ENCODE measurements around the gene ROGDI. TPM values are rescaled to one million over a fixed set of nuclear protein-coding genes. Genes with fewer than 3 reads are reported as not detected.

The ROGDI gene
- total and polyA plus RNA-seq, 12 donors: 44.1 to 148 (median 96.9) TPM

DNA sequence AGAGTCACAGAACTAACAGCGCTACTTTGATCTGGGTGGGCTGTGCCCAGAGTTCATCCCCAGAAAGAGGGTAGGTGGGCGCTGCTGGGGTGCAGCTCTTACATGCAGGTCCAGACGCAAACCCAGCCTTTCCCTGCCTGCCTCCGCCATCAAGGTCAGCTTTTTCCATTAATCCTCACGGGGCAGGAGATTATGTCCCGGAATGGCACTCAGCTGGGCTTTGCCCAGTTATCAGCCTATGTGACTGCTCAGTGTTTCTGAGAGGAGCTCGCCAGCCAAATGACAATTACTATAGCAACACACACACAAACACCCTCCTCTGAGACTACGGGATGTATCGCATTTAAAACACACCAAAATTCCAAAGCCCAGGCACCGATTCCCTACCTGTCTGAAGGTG is 24.5 kb upstream of the ROGDI start:
- TF ChIP-seq, protein P1, sequence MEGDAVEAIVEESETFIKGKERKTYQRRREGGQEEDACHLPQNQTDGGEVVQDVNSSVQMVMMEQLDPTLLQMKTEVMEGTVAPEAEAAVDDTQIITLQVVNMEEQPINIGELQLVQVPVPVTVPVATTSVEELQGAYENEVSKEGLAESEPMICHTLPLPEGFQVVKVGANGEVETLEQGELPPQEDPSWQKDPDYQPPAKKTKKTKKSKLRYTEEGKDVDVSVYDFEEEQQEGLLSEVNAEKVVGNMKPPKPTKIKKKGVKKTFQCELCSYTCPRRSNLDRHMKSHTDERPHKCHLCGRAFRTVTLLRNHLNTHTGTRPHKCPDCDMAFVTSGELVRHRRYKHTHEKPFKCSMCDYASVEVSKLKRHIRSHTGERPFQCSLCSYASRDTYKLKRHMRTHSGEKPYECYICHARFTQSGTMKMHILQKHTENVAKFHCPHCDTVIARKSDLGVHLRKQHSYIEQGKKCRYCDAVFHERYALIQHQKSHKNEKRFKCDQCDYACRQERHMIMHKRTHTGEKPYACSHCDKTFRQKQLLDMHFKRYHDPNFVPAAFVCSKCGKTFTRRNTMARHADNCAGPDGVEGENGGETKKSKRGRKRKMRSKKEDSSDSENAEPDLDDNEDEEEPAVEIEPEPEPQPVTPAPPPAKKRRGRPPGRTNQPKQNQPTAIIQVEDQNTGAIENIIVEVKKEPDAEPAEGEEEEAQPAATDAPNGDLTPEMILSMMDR (IDR thresholded peaks at IDR 0.05): no peak
- WGBS, 2 donors: 58 to 68% methylated on average over 10 of the region's 10 CpGs
- no peaks in the 10 kb centered on the region for H3K27me3 ChIP-seq
- peaks cover 0 to 80% (median 36%) of the 10 kb centered on the region in 9 donors for H3K4me1 ChIP-seq
- no peak overlapping the region for H3K4me3 ChIP-seq
- peaks cover 0 to 100% (median 70%) of the 10 kb centered on the region in 9 donors for H3K36me3 ChIP-seq
- peak; percentile 65 to 87 (median 78) for ATAC-seq
- H3K27ac ChIP-seq: peak overlapping the region; percentile 69 to 91 (median 84)
- intact Hi-C loops (cut with DNase I): no loop called here
- H3K9me3 ChIP-seq: no peaks in the 10 kb centered on the region
- peak in 1 of 2 donors; percentile 63 for DNase-seq

DNA sequence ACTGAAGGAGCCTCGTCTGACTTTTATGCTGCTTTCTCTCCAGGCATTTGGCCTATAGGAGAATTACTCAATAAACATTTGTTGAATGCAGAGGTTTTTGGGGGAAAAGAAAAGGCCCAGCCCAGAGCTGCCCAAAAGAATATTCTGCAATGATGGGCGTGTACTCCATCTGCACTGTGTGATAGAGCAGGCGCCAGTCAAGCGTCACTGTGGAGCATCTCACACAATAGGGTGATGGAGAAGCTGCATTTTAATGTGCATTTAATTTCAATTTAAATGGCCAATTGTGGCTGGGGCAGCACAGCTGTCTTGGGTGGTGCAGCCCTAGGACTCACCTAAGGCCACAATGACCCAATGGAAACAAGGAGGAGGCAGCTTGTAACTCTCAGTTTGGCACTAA is 24.1 kb upstream of the ROGDI start:
- Histone ChIP-seq H3K27me3 (no peaks in the 10 kb centered on the region), H3K27ac (peak overlapping the region; percentile 61 to 91 (median 84)), H3K9me3 (no peaks in the 10 kb centered on the region), H3K36me3 (peaks cover 0 to 100% (median 70%) of the 10 kb centered on the region in 9 donors), H3K4me1 (peaks cover 0 to 84% (median 40%) of the 10 kb centered on the region in 9 donors), H3K4me3 (no peak overlapping the region)
- intact Hi-C loops (cut with DNase I): no loop called here
- DNase-seq (no peak), ATAC-seq (peak in 3 of 8 donors; percentile 3 to 19 (median 5))
- TF ChIP-seq, protein P1 (IDR thresholded peaks at IDR 0.05): no peak
- WGBS, 2 donors: 76 to 84% methylated on average over 4 of the region's 4 CpGs

DNA sequence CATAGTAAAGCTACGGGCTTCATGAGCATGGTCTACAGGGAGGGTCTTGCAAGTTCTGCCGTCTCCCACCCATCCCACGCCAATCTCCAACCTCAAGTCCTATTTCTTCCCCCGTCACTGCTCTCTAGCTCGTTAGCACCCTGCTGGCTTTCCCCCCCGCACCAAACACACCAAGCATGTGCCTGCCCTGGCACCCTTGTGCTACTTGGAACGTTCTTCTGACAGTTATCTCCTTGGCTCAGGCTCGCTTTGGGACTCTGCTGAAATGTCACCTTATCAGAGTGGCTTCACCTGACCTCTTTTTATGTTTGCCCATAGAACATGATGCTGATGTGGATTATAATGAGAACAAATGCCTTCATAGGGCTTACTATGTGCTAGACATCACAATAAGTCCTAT is 22.8 kb upstream of the ROGDI start:
- TF ChIP-seq, protein P1 (IDR thresholded peaks at IDR 0.05): no peak
- intact Hi-C loops (cut with DNase I): no loop called here
- peaks cover 0 to 87% (median 45%) of the 10 kb centered on the region in 9 donors for H3K4me1 ChIP-seq
- ATAC-seq: peak in 6 of 8 donors; percentile 40 to 67 (median 52)
- DNase-seq: peak; percentile 51 to 53
- no peaks in the 10 kb centered on the region for H3K27me3 ChIP-seq
- H3K4me3 ChIP-seq: no peak overlapping the region
- H3K9me3 ChIP-seq: no peaks in the 10 kb centered on the region
- H3K36me3 ChIP-seq: peaks cover 0 to 100% (median 68%) of the 10 kb centered on the region in 9 donors
- peak overlapping the region; percentile 61 to 91 (median 84) for H3K27ac ChIP-seq
- WGBS, 2 donors: 46 to 68% methylated on average over 8 of the region's 8 CpGs

DNA sequence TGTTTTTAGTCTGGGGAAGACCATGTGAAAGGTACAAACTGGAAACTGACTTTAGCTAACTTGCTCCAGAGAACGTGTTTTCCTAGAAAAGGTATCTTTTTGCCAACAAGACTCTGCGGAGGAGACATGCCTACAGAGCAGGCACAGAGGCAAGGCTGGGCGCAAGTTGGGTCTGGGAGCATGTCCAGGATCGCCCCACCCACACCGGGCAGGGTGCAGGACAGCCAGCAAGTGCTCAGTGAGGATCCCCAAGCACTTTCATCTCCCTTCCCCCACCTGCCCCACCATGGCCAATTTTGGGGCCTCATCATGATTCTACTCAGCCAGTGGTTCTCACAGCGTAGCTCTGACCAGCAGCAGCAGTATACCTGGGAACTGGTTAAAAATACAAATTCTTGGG is 18.2 kb upstream of the ROGDI start:
- H3K4me1 ChIP-seq: peaks cover 0 to 49% (median 25%) of the 10 kb centered on the region in 9 donors
- peak overlapping the region; percentile 1 to 87 (median 58) for H3K27ac ChIP-seq
- peak in 1 of 2 donors; percentile 44 for DNase-seq
- ATAC-seq: peak in 7 of 8 donors; percentile 29 to 86 (median 73)
- TF ChIP-seq, protein P1 (IDR thresholded peaks at IDR 0.05): no peak
- no peaks in the 10 kb centered on the region for H3K27me3 ChIP-seq
- H3K4me3 ChIP-seq: no peak overlapping the region
- WGBS, 2 donors: 55 to 70% methylated on average over 6 of the region's 6 CpGs
- no peaks in the 10 kb centered on the region for H3K9me3 ChIP-seq
- intact Hi-C loops (cut with DNase I): no loop called here
- peaks cover 0 to 100% (median 78%) of the 10 kb centered on the region in 9 donors for H3K36me3 ChIP-seq
